ENCODE results near the gene ATP9B.
"Not testable (repeated sequence)": the region's sequence is repeated elsewhere in the genome, so short reads cannot be mapped to it uniquely, and the experiment has no call there.

ATP9B gene

DNA sequence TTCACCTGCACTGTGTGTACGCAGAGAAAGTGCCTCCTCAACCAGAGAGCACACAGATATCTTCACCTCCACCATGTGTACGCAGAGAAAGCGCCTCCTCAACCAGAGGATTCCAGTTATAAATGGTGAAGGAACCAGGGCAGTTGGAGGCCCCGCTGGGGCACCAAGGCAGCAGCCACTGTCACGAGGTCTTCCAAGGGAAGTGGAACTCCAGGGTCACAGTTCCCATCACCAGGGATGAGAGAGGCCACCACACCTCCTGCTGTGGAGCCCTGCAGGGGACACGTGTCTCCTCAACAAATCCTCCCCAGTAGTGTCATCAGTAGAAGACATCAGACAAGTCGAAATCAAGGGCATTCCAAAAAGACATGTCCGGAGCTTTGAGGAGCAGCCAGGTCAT lies 298.3 kb downstream of the ATP9B start:
- no peak for DNase-seq

DNA sequence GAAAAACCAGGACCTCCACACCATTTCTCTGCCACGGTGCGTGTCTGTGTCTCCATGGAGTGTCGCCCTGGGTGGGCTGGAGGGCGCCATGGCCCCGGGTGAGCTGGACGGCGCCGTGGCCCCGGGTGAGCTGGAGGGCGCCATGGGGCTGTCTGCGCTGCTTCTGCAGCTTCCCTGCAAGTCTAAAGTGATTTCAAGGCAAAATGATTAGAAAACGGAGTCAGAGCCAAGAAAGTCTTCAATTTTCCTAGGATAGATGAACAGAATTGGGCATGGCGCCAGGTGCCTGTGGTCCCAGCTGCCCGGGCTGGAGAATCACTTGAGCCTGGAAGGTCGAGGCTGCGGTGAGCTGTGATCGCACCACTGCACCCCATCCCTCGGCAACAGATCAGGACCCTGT lies 298.8 kb downstream of the ATP9B start:
- DNase-seq, result no peak

DNA sequence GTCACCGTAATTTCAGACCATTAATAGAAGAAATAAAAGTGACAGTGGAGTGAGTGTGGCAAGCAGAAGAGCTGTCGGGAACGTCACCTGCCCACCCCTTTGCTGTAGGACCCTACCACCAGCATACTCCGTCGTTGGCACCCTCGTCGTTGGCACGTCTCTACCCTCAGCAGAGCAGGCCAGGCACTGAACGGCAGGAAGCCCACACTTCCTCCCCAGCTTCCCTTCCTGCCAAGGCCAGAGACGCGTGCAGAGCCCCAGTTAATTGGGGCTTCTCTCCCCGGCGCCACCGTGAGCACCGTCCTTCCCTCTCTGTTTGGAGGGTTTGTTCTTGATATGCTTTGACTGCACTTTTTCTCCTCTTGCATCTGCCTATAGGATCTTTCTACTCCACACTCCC lies 299.5 kb downstream of the ATP9B start:
- no peak for DNase-seq

DNA sequence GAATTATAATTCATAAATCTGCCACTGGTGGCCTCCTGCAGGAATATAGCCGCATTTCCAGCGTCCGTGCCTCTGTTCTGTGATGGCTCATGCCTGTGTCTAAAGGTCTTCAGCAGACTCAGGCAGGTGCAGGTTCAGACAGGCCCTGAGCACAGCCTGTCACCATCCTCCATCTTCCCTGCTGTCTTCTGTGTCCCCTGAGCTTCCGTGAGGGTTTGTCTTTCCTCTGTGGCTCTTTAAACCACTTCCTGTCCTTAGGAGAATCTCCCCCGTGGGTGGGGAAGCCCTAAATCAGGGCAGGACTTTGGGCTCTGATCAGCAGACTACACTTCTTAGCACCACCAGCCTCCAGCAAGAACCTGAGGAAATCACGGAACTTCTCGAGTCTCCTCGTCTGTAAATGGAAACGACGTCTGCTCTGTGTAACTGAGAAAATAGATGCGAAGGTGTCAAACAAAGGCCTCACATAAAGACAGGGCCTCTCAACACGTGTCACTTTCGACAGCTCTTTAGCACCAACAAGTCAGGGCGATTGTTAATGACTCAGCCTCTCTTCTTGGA lies 302.4 kb downstream of the ATP9B start:
- no peak for DNase-seq

DNA sequence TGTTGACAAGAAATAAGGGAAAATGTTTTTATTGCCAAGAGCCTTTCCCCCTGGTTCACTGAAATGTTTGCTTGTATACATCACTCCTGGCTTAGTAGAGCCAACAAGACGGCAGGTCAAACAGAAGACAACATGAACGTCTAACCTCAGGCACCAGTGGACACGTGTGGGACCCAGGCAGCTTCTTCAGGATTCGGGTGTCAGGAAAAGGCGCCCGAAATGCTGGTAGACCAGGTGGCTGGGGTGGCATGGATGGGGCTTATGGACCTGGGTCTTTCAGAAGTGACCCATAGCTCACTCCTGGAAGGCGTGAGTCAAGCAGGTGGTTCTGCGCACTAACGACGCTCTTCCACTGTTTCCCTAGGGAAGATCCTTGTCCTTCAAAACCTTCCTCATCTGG lies 303.3 kb downstream of the ATP9B start:
- DNase-seq, result no peak

DNA sequence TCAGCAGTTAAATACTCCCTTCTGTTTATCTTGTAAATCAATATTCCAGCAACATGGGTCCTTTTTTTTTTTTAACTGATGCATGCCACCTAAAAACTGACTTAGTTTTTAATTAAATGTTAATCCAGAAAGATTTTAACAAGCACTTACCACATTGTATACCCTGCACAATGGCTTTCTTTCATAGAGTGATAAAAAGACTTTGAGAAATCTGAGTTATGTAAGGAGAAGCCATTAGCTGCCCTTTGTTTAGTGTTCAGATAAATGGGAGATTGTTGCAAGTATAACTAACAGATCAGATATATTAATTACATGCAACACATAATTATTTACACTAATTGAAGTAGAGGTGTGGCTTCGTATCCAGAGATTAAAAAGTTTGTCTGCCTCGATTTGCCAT lies 303.8 kb downstream of the ATP9B start:
- DNase-seq, result no peak

DNA sequence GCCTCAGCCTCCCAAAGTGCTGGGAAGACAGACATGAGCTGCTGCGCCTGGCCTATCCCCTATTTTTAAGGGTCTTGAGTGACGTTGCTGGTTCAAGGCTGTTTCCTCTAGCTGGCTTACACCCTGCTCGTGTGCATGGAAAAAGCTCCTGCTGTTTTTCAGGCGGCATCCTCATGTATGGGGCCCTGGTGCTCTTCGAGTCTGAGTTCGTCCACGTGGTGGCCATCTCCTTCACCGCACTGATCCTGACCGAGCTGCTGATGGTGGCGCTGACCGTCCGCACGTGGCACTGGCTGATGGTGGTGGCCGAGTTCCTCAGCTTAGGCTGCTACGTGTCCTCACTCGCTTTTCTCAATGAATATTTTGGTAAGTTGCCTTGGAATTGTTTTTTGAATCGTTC lies 304.5 kb downstream of the ATP9B start:
- no peak for DNase-seq

DNA sequence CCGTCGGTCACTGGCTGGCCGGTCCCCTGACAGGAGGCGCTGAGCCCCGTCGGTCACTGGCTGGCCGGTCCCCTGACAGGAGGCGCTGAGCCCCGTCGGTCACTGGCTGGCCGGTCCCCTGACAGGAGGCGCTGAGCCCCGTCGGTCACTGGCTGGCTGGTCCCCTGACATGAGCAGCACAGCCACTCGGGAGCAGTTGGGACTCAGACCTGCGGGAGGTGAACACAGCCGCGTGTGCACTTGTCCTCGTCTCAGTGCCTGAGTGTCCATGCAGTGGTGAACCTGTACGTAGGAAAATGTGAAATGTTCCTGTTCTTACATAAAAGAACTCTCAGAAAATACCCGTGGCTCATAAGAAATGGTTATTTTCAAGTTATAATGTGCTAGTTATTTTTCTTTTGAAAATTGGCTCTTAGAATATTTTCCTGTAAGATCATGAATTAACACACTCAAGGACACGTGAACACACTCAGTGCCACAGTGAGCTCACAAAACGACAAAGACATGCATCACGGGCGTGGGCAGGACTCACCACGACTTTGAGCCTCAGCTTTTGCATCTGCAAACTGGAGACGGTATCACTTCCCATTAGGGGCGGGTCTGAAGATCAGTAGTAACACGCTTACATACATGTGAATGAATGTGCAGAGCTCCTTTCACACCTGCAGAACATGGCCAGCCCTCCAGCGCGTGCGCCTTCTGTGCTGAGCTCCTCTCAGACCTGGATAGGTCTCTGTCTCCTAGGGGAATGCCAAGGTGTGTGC lies 305.4 kb downstream of the ATP9B start:
- DNase-seq, result no peak

DNA sequence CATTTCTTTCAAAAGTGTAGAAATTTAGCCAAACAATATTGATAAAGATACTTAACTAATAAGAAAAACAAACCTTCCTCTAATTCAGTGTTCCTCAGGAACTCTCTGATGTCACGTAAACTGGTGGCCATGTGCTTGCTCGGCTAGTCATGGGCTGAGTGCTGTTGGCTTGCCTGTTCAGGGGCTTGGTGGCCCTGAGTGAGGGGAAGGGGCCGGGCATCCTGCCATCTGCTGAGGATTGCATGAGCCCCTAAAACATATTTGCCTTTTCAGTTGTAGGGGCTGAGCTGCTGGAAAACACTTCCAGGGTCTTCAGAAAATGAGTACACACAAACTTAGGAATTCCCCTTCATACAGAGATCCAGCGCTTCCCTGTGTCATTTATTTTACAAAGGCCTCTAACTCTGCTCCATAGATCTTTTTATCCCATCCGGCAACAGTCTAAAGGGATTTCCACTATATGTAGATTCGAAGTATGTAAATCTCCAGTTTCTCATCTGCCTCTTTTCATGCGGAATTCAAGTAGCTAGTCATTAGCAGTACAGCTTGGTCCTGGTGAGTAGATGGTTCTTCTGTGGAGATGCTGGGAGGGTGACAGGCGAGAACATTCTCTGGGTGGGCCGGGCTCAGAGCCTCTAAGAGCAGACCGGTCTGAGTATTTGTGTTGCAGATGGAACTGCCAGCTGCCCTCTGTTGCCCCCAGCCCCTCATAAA lies 306.4 kb downstream of the ATP9B start:
- no peak for DNase-seq

DNA sequence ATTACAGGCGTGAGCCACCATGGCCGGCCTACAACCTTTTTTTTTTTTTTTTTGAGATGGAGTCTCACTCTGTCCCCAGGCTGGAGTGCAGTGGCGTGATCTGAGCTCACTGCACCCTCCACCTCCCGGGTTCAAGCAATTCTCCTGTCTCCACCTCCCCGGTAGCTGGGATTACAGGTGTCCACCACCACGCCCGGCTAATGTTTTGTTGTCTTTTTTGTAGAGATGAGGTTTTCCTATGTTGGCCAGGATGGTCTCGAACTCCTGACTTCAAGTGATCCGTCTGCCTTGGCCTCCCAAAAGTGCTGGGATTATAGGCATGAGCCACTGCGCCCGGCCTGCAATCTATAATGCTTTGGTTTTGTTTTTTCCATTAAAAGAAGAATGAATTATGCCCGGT lies 307.5 kb downstream of the ATP9B start:
- not testable (repeated sequence) for DNase-seq

DNA sequence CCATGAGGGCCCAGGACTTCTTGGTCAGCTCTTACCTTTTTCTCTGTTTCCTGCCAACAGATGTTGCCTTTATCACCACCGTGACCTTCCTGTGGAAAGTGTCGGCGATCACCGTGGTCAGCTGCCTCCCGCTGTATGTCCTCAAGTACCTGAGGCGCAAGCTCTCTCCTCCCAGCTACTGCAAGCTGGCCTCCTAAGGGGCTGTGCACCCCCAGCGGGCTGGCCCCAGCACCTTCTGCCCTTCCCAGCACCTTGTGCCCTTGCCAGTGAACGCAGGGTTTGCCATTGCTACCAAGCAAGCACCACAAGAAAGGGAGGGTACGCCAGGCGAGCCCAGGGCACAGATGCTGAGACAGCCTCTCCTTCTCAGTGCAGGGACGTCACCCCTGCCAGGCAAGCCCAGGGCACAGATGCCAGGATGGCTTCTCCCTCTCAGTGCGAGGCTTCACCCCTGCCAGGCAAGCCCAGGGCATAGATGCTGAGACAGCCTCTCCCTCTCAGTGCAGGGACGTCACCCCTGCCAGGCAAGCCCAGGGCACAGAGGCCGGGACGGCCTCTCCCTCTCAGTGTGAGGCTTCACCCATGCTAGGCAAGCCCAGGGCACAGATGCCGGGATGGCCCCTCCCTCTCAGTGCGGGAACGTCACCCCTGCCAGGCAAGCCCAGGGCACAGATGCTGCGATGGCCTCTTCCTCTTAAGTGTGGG lies 308.1 kb downstream of the ATP9B start:
- no peak for DNase-seq

DNA sequence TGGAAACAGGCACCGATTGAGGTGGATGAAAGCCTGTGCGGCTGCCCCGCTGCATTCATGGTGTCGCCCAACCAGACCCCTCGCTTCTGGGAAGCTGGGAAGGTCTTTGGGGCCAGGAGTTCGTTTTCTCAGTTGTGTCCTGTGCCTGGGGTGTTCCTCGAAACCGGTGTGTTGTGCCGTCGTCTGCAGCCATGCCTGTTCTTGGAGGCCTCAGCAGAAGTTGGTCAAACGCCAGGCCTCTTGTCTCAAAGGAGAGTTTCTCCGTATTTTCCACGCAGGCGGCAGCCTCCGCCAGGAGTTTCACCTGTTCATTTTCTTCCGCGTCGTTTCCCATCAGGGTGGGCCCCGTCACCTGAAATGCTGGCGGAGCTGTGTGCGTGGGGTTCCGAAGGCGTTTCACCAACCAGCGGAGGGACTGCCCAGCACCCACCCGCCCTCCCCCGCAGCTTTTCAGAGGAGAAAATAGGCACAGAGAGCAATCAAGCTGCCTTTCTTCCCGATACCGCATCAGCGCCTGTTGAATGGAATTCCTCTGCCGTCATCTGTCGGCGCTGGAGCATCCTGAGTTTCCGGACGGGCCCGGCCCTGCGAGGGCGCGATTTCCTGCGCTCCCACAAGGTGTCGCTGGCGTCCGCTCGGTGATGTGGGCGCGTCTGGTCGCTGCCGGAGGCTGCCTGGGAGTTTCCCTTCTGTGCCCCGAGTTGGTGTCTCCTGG lies 309.5 kb downstream of the ATP9B start:
- peak; percentile 76 for DNase-seq

DNA sequence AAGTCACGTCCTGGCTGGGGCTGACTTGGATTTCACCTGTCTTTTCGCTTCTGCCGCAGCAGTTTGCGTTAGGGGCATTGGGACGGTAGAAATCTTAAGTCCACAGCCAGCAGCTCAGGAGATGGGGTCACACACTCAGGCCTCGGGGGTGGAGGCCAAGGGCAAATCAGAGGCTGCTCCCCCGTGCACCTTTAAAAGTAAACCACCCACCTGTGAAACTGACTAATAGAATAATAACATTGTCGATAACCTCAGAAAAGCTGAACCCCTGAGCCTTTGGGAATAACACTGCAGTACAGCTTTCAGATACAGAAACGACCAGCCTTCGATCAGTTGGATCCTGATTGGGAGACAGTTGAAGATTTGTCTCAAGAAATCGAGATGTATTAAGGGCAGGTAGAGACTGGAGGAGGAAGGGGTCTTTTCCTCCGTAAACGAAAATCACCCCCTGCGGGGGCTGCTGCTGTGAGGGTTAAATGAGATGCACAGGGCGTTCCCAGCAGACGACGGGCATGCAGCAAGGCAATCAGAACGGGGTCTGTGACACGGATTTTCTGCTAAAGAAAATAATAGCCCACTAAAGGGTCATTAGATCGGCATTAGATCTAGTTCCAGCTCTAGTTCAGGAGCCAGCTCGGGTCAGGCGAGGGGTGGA lies 310.2 kb downstream of the ATP9B start:
- no peak for DNase-seq

DNA sequence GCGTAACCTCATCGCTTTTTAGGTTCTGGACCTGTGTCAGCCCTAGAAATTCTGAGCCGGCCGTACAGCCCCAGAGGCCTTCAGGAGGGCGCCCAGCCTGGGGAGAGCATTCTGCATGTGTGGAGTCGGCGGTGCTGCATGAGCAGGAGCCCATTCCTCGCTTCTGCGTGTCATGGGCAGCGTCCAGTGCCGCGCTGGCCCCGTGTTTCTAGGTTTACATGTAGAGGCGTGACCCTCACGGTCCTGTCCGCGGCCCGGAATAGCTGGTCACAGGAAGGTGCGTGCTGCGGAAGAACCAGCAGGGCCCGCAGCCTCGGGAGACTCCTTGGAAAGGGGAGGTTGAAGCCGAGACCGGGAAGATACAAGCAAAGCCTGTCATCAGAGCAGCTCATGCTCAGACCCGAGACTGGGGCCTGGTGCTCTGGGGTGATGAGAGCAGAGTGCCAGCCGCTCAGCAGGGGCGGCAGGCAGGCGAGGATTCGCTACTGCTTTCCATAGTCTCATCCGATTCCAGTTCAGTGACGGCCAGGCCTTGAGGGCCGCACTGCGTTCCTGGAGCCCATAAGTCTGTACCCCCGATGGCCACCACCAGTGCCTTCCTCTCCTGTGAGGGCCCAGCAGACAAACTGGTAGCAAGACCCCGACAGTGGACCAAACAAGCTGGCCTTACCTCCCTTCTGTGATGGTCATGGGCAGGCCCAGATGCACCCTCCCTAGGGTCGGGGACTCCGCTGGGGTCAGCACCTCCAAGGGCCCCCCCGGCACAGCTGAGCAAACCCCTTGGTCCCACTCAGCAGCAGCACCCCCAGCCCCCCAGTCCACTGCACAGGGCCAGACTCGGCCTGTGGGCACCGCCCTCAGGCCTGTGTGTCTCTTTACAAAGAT lies 311.0 kb downstream of the ATP9B start:
- no peak for DNase-seq

DNA sequence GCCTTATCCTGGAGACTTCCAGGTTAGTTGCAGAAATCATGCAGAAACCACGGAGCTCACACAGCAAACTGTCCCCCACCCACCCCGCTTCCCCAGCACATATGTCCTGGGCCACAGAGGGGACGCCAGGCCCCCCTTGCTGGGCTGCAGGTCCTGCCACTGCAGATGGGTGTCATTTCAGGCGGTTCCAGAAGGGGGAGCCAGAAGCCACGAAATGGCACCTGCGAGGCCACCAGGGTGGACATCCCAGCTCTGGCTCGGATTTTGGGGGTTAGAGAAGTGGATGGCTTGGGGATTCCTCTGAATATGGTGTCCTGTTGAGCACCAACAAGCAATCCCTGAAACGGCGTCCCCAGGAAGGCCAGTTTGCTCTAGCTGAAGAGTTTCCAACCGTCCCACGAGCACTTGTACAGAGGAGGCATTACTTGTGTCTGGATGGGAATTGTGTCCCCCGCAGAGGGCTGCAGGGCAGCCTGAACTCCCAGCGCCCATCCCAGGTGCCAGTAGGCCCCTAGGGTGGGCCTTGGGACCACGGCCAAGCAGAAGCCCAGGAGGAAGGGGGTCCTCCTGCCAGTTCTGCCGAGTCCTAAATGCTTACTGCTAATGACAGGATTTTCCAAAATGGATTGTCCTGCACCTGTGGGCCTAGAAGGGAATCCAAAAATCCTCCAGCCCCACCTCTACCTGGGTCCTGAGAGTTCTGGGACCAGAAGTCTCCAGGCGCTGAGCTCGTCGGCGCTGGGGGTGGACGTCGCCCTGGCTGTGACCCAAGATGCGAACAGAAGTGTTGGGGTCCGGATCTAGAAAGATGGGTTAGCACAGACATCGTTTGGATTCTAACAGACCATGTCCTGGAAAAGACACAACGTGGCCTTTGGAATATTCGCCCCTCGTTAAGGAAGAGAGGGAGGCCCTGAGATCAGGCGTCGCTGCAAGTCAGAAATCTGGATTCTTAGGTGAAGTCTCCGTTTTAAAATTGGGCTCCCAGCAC lies 311.9 kb downstream of the ATP9B start:
- DNase-seq, result peak; percentile 53

DNA sequence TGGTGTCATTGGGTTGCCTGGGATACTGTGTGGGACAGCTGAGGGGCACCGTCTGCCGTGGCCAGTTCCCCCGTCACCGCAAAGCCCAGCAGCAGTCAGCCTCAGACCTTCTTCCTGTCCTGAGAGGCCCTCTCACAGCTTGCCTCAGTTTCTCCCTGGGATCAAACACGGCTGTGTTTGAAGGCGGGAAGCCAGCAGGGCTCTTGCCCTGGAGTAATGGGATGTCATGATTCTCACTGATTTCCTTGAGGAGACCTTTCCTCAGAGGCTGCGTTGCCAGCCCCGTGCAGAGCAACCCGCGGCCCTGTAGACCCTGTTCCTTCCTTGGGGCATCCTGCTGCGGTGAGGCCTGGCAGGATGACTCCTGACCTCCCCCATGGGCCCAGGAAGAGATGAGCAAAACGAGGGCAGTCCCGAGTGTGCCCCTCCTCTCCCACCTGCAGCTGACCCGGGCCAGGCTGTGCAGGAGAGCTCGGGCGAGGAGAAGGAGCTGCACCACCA lies 312.7 kb downstream of the ATP9B start:
- DNase-seq, result no peak

DNA sequence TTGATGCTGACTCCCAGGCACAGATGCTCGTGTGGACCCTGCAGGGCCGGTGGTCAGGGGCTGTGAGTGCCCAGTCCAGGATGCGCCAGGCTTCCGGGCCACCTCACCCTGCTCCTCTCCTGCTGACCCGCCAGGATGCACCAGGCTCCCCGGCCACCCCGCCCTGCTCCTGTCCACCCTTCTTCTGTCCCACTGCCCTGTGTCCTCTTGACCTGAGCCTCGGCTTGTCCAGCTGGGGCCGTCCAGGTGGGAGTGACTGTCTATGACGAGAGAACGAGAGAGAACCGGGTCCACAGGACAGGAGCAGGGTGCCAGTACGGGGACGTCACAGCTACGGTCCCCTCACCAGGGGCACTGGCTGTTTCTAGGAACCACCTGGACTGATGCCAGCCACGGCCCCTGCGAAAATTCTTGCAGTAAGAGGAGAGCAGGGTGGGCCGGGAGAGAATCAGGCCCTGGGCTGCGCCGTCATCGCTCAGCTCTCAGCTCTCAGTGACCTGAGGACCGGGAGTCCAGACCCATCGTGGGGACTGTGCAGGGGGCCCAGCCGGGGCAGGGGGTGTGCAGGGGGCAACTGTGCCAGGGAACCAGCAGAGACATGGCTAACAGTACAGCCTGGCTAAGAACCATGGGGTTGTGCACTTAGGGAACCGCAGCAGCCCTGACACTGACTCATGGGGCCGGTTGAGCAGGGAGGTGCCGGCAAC lies 313.6 kb downstream of the ATP9B start:
- DNase-seq, result no peak

DNA sequence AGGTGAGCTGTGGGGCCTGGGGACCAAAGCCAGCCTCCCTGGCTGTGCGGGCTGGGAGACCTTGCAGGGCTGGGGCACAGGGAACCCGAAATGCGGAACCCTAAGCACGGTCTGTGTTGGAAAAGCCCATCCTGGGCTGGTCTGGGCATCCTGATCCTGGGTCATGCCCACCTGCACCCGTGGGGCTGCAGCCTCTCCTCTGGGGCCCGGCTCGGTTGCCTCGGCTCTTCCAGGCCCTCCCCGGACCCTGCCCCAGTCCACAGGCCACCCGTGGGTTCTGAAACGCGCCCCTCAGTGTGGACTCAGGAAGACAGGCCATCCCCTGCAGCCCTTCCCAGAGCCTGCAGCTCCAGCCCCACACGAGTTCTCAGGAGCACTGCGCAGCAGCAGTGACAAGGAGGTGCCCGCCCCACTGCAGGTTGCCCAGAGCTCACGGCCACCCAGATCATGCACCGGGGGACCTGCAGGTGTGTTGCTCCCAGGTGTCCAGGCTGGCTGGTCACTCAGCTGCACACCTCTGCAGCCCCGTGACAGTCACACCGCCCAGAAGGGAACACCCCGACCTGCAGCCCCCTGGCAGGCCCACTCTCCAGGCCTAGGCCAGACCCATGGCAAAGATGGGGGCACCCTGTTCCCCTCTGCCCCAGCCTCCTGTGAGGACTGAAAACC lies 314.3 kb downstream of the ATP9B start:
- no peak for DNase-seq

Measured in activated CD4-positive, alpha-beta T cell treated with anti-CD3 and anti-CD28 coated beads for 1 hour (primary cell).